Spleen (tissue), 11 donors: ENCODE data around the gene UBE2K. TPM values are rescaled to one million over a fixed set of nuclear protein-coding genes. Genes with fewer than 3 reads are reported as not detected.
A peak's percentile ranks its signal among the peaks of the same experiment; 100 is the strongest.

Experiments
- DNase-seq: peaks from one replicate; pipeline ENCODE4 v3.0.0-alpha.2; 2020
- H3K27ac ChIP-seq, 8 donors: fragments of 200-600 bp; sonication (generic) in 7 of 8; 1 replicate in 4 of 8; 2 replicates in 4 of 8; pipeline versions ENCODE4 v1.5.0 to v1.8.0; 2016 to 2021; ENCODE audit warnings: inconsistent platforms in 4 of 8, mild to moderate bottlenecking in 4 of 8, moderate library complexity in 1 of 8
- H3K27me3 ChIP-seq, 7 donors: fragments of 200-600 bp; sonication (generic) in 6 of 7; replicated peaks in 1 of 7; 1 replicate in 4 of 7; 2 replicates in 3 of 7; pipeline versions ENCODE4 v1.5.0 to v1.8.0; 2016 to 2021; ENCODE audit warnings: inconsistent platforms in 3 of 7, mild to moderate bottlenecking in 1 of 7
- H3K36me3 ChIP-seq, 6 donors: fragments of 200-600 bp; sonication (generic) in 5 of 6; 1 replicate in 4 of 6; 2 replicates in 2 of 6; pipeline versions ENCODE4 v1.5.0 to v1.8.0; 2016 to 2021; ENCODE audit warnings: inconsistent platforms in 2 of 6
- H3K4me1 ChIP-seq, 6 donors: fragments of 200-600 bp; sonication (generic) in 5 of 6; 1 replicate in 3 of 6; 2 replicates in 3 of 6; pipeline versions ENCODE4 v1.5.0 to v1.8.0; 2016 to 2021; ENCODE audit warnings: inconsistent platforms in 3 of 6
- H3K4me3 ChIP-seq, 8 donors: fragments of 200-600 bp; sonication (generic) in 7 of 8; 1 replicate in 4 of 8; 2 replicates in 4 of 8; pipeline versions ENCODE4 v1.5.0 to v1.8.0; 2016 to 2021; ENCODE audit warnings: inconsistent platforms in 4 of 8, mild to moderate bottlenecking in 4 of 8, moderate library complexity in 2 of 8
- H3K9me3 ChIP-seq, 8 donors: fragments of 200-600 bp; sonication (generic) in 7 of 8; 1 replicate in 4 of 8; 2 replicates in 4 of 8; pipeline versions ENCODE4 v1.5.0 to v1.8.0; 2016 to 2021; ENCODE audit warnings: inconsistent platforms in 4 of 8
- CTCF ChIP-seq, 11 experiments: fragments of 200-600 bp in 7 of 11; fragments of 450-650 bp in 4 of 11; sonication (generic) in 4 of 11; IDR thresholded peaks in 8 of 11; conservative IDR thresholded peaks in 3 of 11; 1 replicate in 7 of 11; 2 replicates in 4 of 11; pipeline versions ENCODE4 v1.4.0 to v1.8.0; 2016 to 2021; ENCODE audit warnings: antibody characterized with exemption in 11 of 11, inconsistent platforms in 4 of 11, mild to moderate bottlenecking in 1 of 11
- POLR2A ChIP-seq, 3 donors: fragments of 450-650 bp; IDR thresholded peaks; one replicate each; pipeline ENCODE4 v1.5.1; 2017; ENCODE audit warnings: antibody characterized with exemption in 3 of 3, mild to moderate bottlenecking in 1 of 3
- POLR2AphosphoS5 ChIP-seq, 3 donors: sonication (generic); formaldehyde crosslinking; IDR thresholded peaks; one replicate each; pipeline ENCODE4 v1.5.1; 2017; ENCODE audit warnings: antibody characterized with exemption in 3 of 3
- WGBS, 5 donors: extraction: QIAGEN DNeasy Blood & Tissue Kit in 3 of 5; methylation state at CpG; one replicate each; pipeline versions ENCODE4 v1.1.5 to v1.1.7; 2013 to 2018; 5-methylcytosine and 5-hydroxymethylcytosine counted together
- intact Hi-C: fragments of 100-400 bp; cut with DNase I; formaldehyde crosslinking; loops from one replicate; pipeline ENCODE4 v1.15.0; 2023; ENCODE audit warnings: low total_unique reads
- polyA plus RNA-seq, 3 donors: library from polyadenylated mRNA; stranded (reverse); fragments of 200-250 nt; gene quantifications; one replicate each; pipeline ENCODE4 v1.2.1, GENCODE V29; 2013
- total RNA-seq, 7 donors: library from RNA; depleted of rRNA in 3 of 7; stranded (reverse); fragments of >200 nt in 3 of 7; fragmentation: NEBNext Ultra II Directional in 4 of 7; extraction: Animal tissue kit (Norgen Biotek cat#: 25700) in 4 of 7; gene quantifications; one replicate each; pipeline versions ENCODE4 v1.1.0 to v1.2.1, GENCODE V29; 2016 to 2021
- donor health status: healthy with polysubstance abuse.
- donor health status: DM: no; HTN: no; CAD: no; lungs with moderate emphysema.
- donor health status: DM: no; HTN: no; CAD: no.
- donor health status: Bipolar disorder and iron deficiency.
- donor health status: healthy.
- donor health status: DM: no; HTN: no; CAD: no.
- donor health status: DM: yes; HTN: yes; CAD: no.

UBE2K gene
- total and polyA plus RNA-seq, 10 donors, result 22.7 to 48.8 (median 27.1) TPM

GRCh38 chr4:39657465-39657864 is 40.5 kb upstream of the UBE2K start:
- H3K4me1 ChIP-seq, result peaks cover 0 to 19% (median 4%) of the 10 kb centered on the region in 6 donors

GRCh38 chr4:39658756-39659155 is 39.2 kb upstream of the UBE2K start:
- no peak for DNase-seq
- Histone ChIP-seq H3K9me3 (no peaks in the 10 kb centered on the region), H3K4me3 (no peak overlapping the region), H3K27ac (no peak overlapping the region), H3K36me3 (no peaks in the 10 kb centered on the region), H3K27me3 (no peaks in the 10 kb centered on the region), H3K4me1 (peaks cover 0 to 19% (median 4%) of the 10 kb centered on the region in 6 donors)
- 86 to 90% (median 89%) methylated on average over 3 of the region's 3 CpGs for WGBS, 5 donors
- TF ChIP-seq CTCF (IDR thresholded peaks at IDR 0.05 in 8 of 11, conservative IDR thresholded peaks at IDR 0.05 in 3 of 11), result peak in 2 of 11 experiments; percentile 17
- no peak for TF ChIP-seq POLR2A (IDR thresholded peaks at IDR 0.05)
- intact Hi-C loops, result no loop called here

More at GRCh38 chr4:39657465-39657864, 40.5 kb upstream of the UBE2K start:
- DNase-seq, result no peak
- Histone ChIP-seq H3K27ac (no peak overlapping the region), H3K27me3 (no peaks in the 10 kb centered on the region), H3K36me3 (no peaks in the 10 kb centered on the region), H3K9me3 (no peaks in the 10 kb centered on the region), H3K4me3 (peak overlapping the region in 1 of 8 donors; percentile 9)
- intact Hi-C loops, result no loop called here
- WGBS, 5 donors, result 54 to 73% (median 62%) methylated on average over 6 of the region's 6 CpGs
- TF ChIP-seq POLR2AphosphoS5 (IDR thresholded peaks at IDR 0.05) (no peak), CTCF (IDR thresholded peaks at IDR 0.05 in 8 of 11, conservative IDR thresholded peaks at IDR 0.05 in 3 of 11) (no peak), POLR2A (IDR thresholded peaks at IDR 0.05) (no peak)

GRCh38 chr4:39660045-39660444 is 37.9 kb upstream of the UBE2K start:
- Histone ChIP-seq H3K27me3 (no peaks in the 10 kb centered on the region), H3K4me1 (peaks cover 0 to 19% (median 4%) of the 10 kb centered on the region in 6 donors), H3K4me3 (no peak overlapping the region), H3K36me3 (no peaks in the 10 kb centered on the region), H3K27ac (no peak overlapping the region), H3K9me3 (no peaks in the 10 kb centered on the region)
- intact Hi-C loops, result no loop called here
- no peak for DNase-seq
- TF ChIP-seq CTCF (IDR thresholded peaks at IDR 0.05 in 8 of 11, conservative IDR thresholded peaks at IDR 0.05 in 3 of 11) (no peak), POLR2A (IDR thresholded peaks at IDR 0.05) (no peak), POLR2AphosphoS5 (IDR thresholded peaks at IDR 0.05) (no peak)
- 80 to 95% (median 84%) methylated on average over 6 of the region's 6 CpGs for WGBS, 5 donors

GRCh38 chr4:39660757-39661156 is 37.2 kb upstream of the UBE2K start:
- no peak for TF ChIP-seq POLR2A (IDR thresholded peaks at IDR 0.05)
- no peak for TF ChIP-seq POLR2AphosphoS5 (IDR thresholded peaks at IDR 0.05)
- no peak for TF ChIP-seq CTCF (IDR thresholded peaks at IDR 0.05 in 8 of 11, conservative IDR thresholded peaks at IDR 0.05 in 3 of 11)
- H3K36me3 ChIP-seq, result no peaks in the 10 kb centered on the region
- peaks cover 0 to 19% (median 4%) of the 10 kb centered on the region in 6 donors for H3K4me1 ChIP-seq
- no peaks in the 10 kb centered on the region for H3K9me3 ChIP-seq
- no peaks in the 10 kb centered on the region for H3K27me3 ChIP-seq
- no peak for DNase-seq
- intact Hi-C loops, result no loop called here
- 90 to 96% (median 92%) methylated on average over 6 of the region's 6 CpGs for WGBS, 5 donors
- H3K27ac ChIP-seq, result no peak overlapping the region
- H3K4me3 ChIP-seq, result no peak overlapping the region
